Measurements from ENCODE around the gene TMEM175.

Gene TMEM175

GRCh38 chr4:948101-948935 lies 16.1 kb downstream of the TMEM175 start:
- peak; percentile 29 for DNase-seq

GRCh38 chr4:948936-949300 lies 16.7 kb downstream of the TMEM175 start:
- peak; percentile 21 for DNase-seq

GRCh38 chr4:949656-950055 lies 17.4 kb downstream of the TMEM175 start:
- peak; percentile 17 for DNase-seq

- DNase-seq = peak; percentile 17
Measured at GRCh38 chr4:950136-951020, 18.1 kb downstream of the TMEM175 start.

- peak; percentile 14 for DNase-seq
Measured at GRCh38 chr4:951186-951585, 18.9 kb downstream of the TMEM175 start.

GRCh38 chr4:951594-952468 lies 19.6 kb downstream of the TMEM175 start:
- DNase-seq = peak; percentile 21

GRCh38 chr4:952881-953573 lies 20.8 kb downstream of the TMEM175 start:
- DNase-seq = peak; percentile 24

GRCh38 chr4:953574-953915 lies 21.3 kb downstream of the TMEM175 start:
- no peak for DNase-seq

- DNase-seq = peak; percentile 10
Measured at GRCh38 chr4:954211-955020, 22.2 kb downstream of the TMEM175 start.

- peak; percentile 25 for DNase-seq
Measured at GRCh38 chr4:955161-955921, 23.1 kb downstream of the TMEM175 start.

GRCh38 chr4:955931-956381 lies 23.7 kb downstream of the TMEM175 start:
- DNase-seq = peak; percentile 23

GRCh38 chr4:956531-957230 lies 24.4 kb downstream of the TMEM175 start:
- peak; percentile 18 for DNase-seq

GRCh38 chr4:957231-957580 lies 24.9 kb downstream of the TMEM175 start:
- peak; percentile 23 for DNase-seq

- peak; percentile 13 for DNase-seq
Measured at GRCh38 chr4:957581-958313, 25.5 kb downstream of the TMEM175 start.

- peak; percentile 28 for DNase-seq
Measured at GRCh38 chr4:958314-958665, 26.0 kb downstream of the TMEM175 start.

- DNase-seq = peak; percentile 34
Measured at GRCh38 chr4:958696-959337, 26.6 kb downstream of the TMEM175 start.

- peak; percentile 28 for DNase-seq
Measured at GRCh38 chr4:959338-960139, 27.3 kb downstream of the TMEM175 start.

- DNase-seq = peak; percentile 23
Measured at GRCh38 chr4:960140-960635, 27.9 kb downstream of the TMEM175 start.

Data from left hindlimb (tissue), 1 donor.